Fibroblast of pulmonary artery (primary cell): Measurements from ENCODE around the gene RIBC2.
"Not testable (repeated sequence)": the region's sequence is repeated elsewhere in the genome, so short reads cannot be mapped to it uniquely, and the experiment has no call there.

Experiments used
- DNase-seq: peaks from one replicate; pipeline ENCODE4 v3.0.0-alpha.2; 2010; ENCODE audit warnings: low read depth
- H3K4me3 ChIP-seq: replicated peaks from 2 replicates; pipeline ENCODE4 v1.5.1; 2011; ENCODE audit warnings: low read depth, mild to moderate bottlenecking, control low read depth, low read length, moderate library complexity
- TF ChIP-seq, protein P1 (sequence below): IDR thresholded peaks from 2 replicates; pipeline ENCODE4 v1.5.1; 2011; ENCODE audit warnings: mild to moderate bottlenecking, control low read depth, low read length, inconsistent platforms; ENCODE audit errors: missing control alignments

Gene RIBC2

DNA sequence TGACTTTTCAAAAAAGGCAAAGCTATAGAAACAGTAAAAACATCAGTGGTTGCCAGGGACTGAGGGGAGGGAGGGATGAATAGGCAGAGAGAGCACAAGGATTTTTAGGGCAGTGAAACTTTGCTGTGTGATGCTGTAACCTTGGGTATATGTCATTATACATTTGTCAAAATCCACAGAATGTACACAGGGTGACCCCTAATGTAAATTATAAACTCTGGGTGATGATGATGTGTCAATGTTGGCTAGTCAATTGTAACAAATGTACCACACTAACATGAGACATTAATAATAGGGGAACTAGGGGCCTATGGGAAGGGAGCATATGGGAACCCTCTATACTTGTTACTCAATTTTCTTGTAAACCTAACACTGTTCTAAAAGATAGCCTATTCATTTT lies 24.8 kb downstream of the RIBC2 start:
- TF ChIP-seq, protein P1, sequence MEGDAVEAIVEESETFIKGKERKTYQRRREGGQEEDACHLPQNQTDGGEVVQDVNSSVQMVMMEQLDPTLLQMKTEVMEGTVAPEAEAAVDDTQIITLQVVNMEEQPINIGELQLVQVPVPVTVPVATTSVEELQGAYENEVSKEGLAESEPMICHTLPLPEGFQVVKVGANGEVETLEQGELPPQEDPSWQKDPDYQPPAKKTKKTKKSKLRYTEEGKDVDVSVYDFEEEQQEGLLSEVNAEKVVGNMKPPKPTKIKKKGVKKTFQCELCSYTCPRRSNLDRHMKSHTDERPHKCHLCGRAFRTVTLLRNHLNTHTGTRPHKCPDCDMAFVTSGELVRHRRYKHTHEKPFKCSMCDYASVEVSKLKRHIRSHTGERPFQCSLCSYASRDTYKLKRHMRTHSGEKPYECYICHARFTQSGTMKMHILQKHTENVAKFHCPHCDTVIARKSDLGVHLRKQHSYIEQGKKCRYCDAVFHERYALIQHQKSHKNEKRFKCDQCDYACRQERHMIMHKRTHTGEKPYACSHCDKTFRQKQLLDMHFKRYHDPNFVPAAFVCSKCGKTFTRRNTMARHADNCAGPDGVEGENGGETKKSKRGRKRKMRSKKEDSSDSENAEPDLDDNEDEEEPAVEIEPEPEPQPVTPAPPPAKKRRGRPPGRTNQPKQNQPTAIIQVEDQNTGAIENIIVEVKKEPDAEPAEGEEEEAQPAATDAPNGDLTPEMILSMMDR, result no peak
- no peak overlapping the region for H3K4me3 ChIP-seq
- no peak for DNase-seq

DNA sequence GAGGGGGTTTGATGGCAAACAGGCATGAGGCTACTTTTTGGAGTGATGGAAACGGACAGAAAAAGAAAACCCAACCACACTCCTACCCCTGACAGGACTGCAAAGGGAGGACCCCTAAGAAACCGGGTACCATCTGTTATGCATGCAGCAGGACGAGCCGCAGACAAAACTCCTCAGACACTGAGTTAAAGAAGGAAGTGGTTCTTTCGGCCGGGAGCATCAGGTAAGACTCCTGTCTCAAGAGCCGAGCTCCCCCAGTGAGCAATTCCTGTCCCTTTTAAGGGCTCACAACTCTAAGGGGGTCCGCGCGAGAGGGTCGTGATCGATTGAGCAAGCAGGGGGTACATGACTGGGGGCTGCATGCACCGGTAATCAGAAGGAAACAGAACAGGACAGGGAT lies 27.2 kb downstream of the RIBC2 start:
- not testable (repeated sequence) for H3K4me3 ChIP-seq, DNase-seq

DNA sequence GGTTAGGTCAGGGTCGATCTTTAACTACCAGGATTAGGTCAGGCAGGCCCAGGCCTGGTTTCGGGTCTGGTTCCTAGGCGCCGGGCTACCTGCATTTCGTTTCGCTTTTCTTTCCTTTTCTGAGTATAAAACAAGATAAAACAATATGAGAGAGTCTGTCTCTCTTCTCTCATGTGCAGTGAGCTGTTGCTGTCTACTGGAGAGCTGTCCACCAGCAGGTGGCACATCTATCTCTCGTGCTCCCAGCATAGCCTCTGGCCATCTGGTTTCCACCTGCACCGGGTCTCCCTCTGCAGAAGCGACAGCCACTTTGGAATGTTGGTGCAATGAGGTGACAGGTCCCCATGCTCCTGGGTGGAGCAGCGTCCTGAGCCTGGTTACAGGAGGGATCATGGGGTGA lies 27.6 kb downstream of the RIBC2 start:
- DNase-seq, result peak; percentile 74
- no peak overlapping the region for H3K4me3 ChIP-seq
- TF ChIP-seq, protein P1, result peak; percentile 86

DNA sequence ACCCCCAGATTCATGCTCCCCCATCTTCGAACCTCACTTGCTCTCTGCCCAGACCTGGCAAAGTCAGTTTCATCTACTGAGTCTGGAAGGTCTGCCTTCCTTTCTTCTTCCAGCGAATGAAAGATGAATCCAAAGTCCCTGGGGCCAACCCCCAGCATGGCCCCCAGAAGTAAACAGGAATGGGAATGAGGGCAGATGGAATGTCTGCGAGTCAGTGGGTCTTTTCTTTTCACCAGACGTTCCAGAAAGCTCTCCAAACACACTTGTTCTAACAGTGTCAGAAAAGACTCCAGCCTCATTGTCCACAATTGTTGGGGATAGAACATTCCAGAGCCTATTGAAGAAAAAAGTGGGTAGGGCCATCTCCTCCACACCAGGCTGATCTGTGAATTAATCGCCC lies 28.6 kb downstream of the RIBC2 start:
- DNase-seq, result no peak
- TF ChIP-seq, protein P1, result no peak

DNA sequence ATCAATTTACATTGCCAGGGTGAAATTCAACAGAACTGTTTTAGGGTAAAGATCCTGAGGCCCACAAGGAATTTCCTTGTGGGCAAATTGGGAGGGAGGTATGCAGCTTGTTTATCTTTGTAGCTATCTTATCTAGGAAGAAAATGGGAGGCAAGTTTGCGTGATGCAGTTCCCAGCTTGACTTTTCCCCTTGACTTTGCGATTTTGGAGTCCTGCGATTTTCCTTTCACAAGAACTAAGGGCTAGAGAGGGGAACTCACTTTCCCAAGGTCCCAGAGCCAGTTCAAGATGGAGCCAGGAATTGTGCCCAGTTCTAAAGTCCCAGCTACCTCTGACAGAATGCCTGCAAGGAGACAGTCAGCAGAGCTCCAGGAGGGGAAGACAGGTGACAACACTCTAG lies 30.7 kb downstream of the RIBC2 start:
- no peak for DNase-seq
- TF ChIP-seq, protein P1, result no peak
- no peak overlapping the region for H3K4me3 ChIP-seq

More for the DNA sequence above, 28.6 kb downstream of the RIBC2 start:
- H3K4me3 ChIP-seq, result no peak overlapping the region

DNA sequence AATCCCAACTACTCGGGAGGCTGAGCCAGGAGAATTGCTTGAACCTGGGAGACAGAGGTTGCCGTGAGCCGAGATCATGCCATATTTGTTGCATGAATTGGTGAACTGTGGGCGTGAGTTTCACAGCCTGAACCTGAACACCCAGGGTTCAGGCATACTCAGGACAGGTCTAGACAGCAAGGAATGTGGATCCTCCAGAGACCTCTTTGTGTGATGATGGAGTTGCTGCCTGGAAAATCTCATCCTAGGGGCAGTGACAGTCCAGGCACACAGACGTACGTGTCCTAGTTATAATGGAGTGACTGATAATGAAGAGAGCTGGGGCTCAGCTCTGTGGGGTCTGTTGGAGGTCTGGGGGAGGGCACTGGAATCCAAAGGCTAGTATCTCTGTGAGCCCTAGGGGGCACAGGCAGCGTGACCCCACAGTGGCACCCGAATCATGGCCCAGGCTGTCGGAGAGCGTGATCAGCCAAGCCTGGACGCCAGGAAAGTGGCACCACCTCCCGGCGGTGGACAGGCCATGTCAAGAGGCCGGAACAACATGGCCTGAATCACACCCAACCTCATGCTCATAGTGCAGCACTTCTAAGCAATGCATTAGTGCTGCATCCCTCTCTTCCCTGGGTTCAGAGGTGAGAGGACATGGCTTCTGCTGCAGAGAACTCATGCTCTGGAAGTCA lies 31.7 kb downstream of the RIBC2 start:
- no peak for DNase-seq
- TF ChIP-seq, protein P1, result no peak
- no peak overlapping the region for H3K4me3 ChIP-seq

DNA sequence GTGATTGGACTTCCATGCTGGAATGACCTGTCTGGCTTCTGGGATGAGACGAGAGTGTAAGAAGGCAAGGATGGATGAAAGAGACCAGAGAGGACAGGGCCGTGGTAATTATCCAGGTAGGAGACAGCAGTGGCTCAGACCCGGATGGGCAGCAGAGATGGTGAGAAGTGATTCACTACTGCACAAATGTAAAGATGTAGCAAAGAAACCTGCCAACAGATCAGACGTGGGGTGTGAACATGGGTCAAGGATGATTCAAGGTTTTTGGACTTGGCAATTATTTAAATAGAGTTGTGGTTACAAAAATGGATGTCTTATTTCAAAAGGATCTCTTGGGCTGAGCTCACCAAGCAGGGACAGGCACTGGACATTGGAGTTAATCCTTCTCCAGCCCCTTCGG lies 32.7 kb downstream of the RIBC2 start:
- DNase-seq, result no peak
- TF ChIP-seq, protein P1, result no peak
- H3K4me3 ChIP-seq, result no peak overlapping the region

DNA sequence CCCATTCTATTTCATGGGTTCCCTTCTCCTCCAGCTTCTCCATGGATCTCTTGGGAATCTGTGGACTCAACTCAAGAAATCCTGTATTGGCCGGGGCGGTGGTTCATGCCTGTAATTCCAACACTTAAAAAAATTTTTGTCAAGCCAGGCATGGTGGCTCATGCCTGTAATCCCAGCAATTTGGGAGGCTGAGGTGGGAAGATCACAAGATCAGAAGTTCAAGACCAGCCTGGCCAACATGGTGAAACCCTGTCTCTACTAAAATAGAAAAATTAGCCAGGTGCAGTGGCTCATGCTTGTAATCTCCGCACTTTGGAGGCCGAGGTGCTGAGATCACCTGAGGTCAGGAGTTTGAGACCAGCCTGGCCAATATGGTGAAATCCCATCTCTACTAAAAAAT lies 34.1 kb downstream of the RIBC2 start:
- H3K4me3 ChIP-seq, DNase-seq: not testable (repeated sequence)
